Choroid plexus epithelial cell (primary cell): ENCODE data around the gene TMED7.

ENCODE experiments used
- DNase-seq: peaks from one replicate; pipeline ENCODE4 v3.0.0-alpha.2; 2010; ENCODE audit warnings: low read depth
- H3K4me3 ChIP-seq: 2 replicates; pipeline ENCODE4 v1.5.1; 2011; ENCODE audit warnings: low read depth, mild to moderate bottlenecking, control low read depth, low read length, moderate library complexity
- CTCF ChIP-seq: conservative IDR thresholded peaks from 2 replicates; pipeline ENCODE4 v1.5.1; 2011; ENCODE audit warnings: low read depth, mild to moderate bottlenecking, control low read depth, inconsistent platforms, low read length, moderate library complexity

The TMED7 gene

GRCh38 chr5:115565233-115565632 is 60.6 kb downstream of the TMED7 start:
- no peak overlapping the region for H3K4me3 ChIP-seq
- DNase-seq: peak; percentile 17
- TF ChIP-seq CTCF: no peak
